Measurements from ENCODE around the gene SMU1.
"Not testable (repeated sequence)": the region's sequence is repeated elsewhere in the genome, so short reads cannot be mapped to it uniquely, and the experiment has no call there.

Gene SMU1

GRCh38 chr9:33013962-33014664 lies 62.4 kb downstream of the SMU1 start:
- no peak for DNase-seq (ENCODE audit: low read depth, low spot score)

DNA sequence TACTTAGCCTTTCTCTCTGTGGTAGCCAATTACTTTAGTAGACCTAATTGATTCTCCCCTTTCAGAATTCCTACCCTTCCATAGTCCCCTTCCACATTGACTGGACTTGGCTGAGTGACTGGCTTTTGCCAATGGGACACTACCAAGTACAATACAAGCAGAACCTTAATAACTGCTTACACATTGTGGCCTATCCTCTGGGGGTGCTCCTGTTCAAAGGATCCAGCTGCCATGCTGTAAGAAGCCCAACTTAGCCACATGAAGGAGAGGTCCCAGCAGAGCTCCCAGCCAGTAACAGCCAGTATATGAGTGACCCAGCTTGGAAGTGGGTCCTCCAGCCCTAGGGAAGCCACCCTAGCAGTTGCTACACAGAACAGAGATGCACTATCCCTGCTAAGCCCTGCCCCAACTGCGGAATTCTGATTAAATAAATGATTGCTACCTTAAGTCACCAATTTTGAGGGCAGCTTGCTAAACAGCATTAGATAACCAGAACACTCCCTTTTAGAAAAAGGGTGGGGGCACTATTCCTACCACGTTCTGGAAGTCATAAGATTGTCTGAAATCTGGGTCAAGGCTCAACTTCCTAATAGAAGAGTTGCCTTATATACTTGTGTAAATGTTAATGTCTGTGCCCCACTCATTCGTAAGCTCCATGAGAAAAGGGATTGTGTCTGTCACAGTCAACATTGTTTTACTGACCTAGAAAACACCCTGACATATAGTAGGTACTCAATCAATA lies 64.0 kb downstream of the SMU1 start:
- DNase-seq (ENCODE audit: low read depth, low spot score), result no peak

GRCh38 chr9:33011831-33012230 lies 64.6 kb downstream of the SMU1 start:
- DNase-seq (ENCODE audit: low read depth, low spot score), result no peak

DNA sequence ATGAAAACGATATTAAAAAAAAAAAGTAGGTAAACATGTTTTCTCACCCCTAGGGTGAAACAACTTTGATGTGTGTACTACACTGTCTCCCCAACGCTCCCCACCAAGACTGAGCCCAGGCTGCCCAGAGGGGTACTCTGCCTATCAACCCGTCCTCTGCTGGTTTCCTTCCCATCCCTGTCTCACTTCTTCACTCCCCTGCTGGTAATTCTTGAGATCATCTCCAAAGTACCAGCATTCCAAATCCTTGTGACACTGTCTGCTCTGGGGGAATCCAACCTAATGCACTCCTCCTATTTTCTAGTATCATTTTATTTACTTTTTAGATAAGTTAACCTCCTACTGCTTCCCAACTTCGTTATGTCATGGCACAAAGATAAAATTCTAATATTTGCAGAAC lies 68.7 kb downstream of the SMU1 start:
- no peak for DNase-seq (ENCODE audit: low read depth, low spot score)

DNA sequence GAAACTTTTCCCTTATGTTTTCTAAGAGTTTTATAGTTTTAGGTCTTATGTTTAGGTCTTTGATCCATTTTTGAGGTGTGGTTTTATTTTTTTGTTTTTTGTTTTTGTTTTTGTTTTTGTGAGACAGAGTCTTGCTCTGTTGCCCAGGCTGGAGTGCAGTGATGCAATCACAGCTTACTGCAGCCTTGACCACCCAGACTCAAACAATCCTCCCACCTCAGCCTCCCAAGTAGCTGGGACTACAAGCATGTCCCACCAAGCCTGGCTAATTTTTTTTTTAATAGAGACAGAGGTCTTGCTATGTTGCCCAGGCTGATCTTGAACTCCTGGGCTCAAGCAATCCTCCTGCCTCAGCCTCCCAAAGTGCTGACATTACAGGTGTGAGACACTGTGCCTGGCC lies 71.1 kb downstream of the SMU1 start:
- not testable (repeated sequence) for DNase-seq (ENCODE audit: low read depth, low spot score)

GRCh38 chr9:33000682-33001055 lies 75.8 kb downstream of the SMU1 start:
- not testable (repeated sequence) for DNase-seq (ENCODE audit: low read depth, low spot score)

DNA sequence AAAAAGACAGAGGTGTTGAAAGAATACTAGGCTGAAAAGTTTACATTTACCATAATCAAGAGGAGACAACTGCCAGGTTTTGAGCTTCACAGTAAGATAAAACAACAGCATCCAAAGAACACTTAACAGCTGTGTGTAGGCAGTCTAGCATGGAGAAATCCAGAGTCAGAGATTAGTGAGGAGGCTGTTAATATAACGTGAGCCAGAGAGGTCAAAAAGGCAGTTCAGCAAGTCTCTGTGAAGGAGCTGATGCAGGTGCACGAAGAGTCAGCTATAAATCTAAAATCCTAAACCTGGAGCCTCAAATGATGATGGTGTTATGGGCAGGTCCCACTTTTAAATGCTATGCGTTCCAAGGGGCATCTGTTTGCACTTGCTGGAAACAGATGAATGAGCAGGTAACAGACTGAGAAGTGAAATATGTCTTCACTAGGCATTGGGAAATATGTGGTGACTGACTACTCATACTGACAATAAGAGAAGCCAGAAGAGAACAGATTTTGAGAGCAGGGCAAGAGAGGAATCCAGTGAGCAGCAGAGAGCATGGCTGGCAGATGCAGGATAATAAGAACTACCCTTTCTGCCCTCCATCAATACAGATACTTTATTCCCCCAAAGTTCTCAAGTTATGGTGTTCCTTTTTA lies 83.8 kb downstream of the SMU1 start:
- no peak for DNase-seq (ENCODE audit: low read depth, low spot score)

- no peak for DNase-seq (ENCODE audit: low read depth, low spot score)
Measured at GRCh38 chr9:32991897-32992594, 84.4 kb downstream of the SMU1 start.
